Calu3 (cell line): ENCODE data around the gene A4GALT. TPM values are rescaled to one million over a fixed set of nuclear protein-coding genes. Genes with fewer than 3 reads are reported as not detected.
A peak's percentile ranks its signal among the peaks of the same experiment; 100 is the strongest.

Experiments
- BruUV-seq: library from RNA; stranded (reverse); fragments of 400-500 nt; replicated peaks from 2 replicates; lab custom pipeline; 2021; lab: Mats Ljungman, UMichigan
- CTCF ChIA-PET: fragments of 300-600 bp; sonication (Branson Sonifier 250); formaldehyde crosslinking; loops from one replicate; lab custom pipeline; 2022; ENCODE audit warnings: antibody characterized with exemption; lab: Charles Lee
- DNase-seq: peaks from one replicate; pipeline ENCODE4 v3.0.0; 2022
- H3K27ac Mint-ChIP-seq: one replicate; pipeline ENCODE4 v1.8.0; 2022; ENCODE audit warnings: mixed read lengths; ENCODE audit not compliant: unreplicated experiment
- H3K27me3 Mint-ChIP-seq: one replicate; pipeline ENCODE4 v1.8.0; 2022; ENCODE audit warnings: mixed read lengths; ENCODE audit not compliant: unreplicated experiment
- H3K36me3 Mint-ChIP-seq: one replicate; pipeline ENCODE4 v1.8.0; 2022; ENCODE audit warnings: mild to moderate bottlenecking, moderate library complexity, mixed read lengths; ENCODE audit not compliant: insufficient read depth, unreplicated experiment
- H3K4me1 Mint-ChIP-seq: one replicate; pipeline ENCODE4 v1.8.0; 2022; ENCODE audit warnings: mild to moderate bottlenecking, low read depth, mixed read lengths; ENCODE audit not compliant: unreplicated experiment
- H3K4me3 Mint-ChIP-seq: one replicate; pipeline ENCODE4 v1.8.0; 2022; ENCODE audit warnings: mild to moderate bottlenecking, low read depth, moderate library complexity, mixed read lengths; ENCODE audit not compliant: unreplicated experiment
- H3K9me3 Mint-ChIP-seq: one replicate; pipeline ENCODE4 v1.8.0; 2022; ENCODE audit warnings: low read depth, mixed read lengths; ENCODE audit not compliant: unreplicated experiment
- intact Hi-C: fragments of 100-400 bp; cut with micrococcal nuclease; formaldehyde crosslinking; loops from one replicate; pipeline ENCODE4 v1.10.0; 2022; ENCODE audit not compliant: unreplicated experiment
- total RNA-seq: library from RNA; stranded (reverse); gene quantifications from 2 replicates; pipeline ENCODE4 v1.2.3, GENCODE V29; 2022
- TF ChIP-seq, protein P1 (sequence below): fragments of 200-600 bp; IDR thresholded peaks from one replicate; pipeline ENCODE4 v1.8.0; 2022; ENCODE audit warnings: antibody characterized with exemption; ENCODE audit not compliant: unreplicated experiment

Gene A4GALT
- total RNA-seq, 1 experiment from 2014 or later: 10.5 TPM

- Mint-ChIP-seq H3K4me3 (peak overlapping the region; percentile 70), H3K9me3 (no peaks in the 10 kb centered on the region), H3K4me1 (peaks cover 43% of the 10 kb centered on the region), H3K36me3 (peaks cover 26% of the 10 kb centered on the region), H3K27me3 (peaks cover 17% of the 10 kb centered on the region), H3K27ac (peak overlapping the region; percentile 37)
- CTCF ChIA-PET: interaction anchor here (0.5 kb wide), 1 partner anchor 10 kb away, joined by 3 read pairs; no protein-coding TSS in a partner anchor
- no TSS peak for BruUV-seq
- intact Hi-C loops: no loop called here
- TF ChIP-seq, protein P1, sequence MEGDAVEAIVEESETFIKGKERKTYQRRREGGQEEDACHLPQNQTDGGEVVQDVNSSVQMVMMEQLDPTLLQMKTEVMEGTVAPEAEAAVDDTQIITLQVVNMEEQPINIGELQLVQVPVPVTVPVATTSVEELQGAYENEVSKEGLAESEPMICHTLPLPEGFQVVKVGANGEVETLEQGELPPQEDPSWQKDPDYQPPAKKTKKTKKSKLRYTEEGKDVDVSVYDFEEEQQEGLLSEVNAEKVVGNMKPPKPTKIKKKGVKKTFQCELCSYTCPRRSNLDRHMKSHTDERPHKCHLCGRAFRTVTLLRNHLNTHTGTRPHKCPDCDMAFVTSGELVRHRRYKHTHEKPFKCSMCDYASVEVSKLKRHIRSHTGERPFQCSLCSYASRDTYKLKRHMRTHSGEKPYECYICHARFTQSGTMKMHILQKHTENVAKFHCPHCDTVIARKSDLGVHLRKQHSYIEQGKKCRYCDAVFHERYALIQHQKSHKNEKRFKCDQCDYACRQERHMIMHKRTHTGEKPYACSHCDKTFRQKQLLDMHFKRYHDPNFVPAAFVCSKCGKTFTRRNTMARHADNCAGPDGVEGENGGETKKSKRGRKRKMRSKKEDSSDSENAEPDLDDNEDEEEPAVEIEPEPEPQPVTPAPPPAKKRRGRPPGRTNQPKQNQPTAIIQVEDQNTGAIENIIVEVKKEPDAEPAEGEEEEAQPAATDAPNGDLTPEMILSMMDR: no peak
- DNase-seq: no peak
Observed at GRCh38 chr22:42721045-42721434, 370 bp upstream of the A4GALT start.

- CTCF ChIA-PET: interaction anchor here (1.6 kb wide), 1 partner anchor 22 kb away, joined by 4 read pairs; no protein-coding TSS in a partner anchor
- Mint-ChIP-seq H3K4me1 (peaks cover 40% of the 10 kb centered on the region), H3K9me3 (no peaks in the 10 kb centered on the region), H3K4me3 (peak overlapping the region; percentile 70), H3K27ac (no peak overlapping the region), H3K36me3 (peaks cover 26% of the 10 kb centered on the region), H3K27me3 (peaks cover 17% of the 10 kb centered on the region)
- TF ChIP-seq, protein P1: no peak
- no peak for DNase-seq
- no TSS peak for BruUV-seq
- intact Hi-C loops: no loop called here
Observed at GRCh38 chr22:42719656-42720262, 911 bp downstream of the A4GALT start.

DNA sequence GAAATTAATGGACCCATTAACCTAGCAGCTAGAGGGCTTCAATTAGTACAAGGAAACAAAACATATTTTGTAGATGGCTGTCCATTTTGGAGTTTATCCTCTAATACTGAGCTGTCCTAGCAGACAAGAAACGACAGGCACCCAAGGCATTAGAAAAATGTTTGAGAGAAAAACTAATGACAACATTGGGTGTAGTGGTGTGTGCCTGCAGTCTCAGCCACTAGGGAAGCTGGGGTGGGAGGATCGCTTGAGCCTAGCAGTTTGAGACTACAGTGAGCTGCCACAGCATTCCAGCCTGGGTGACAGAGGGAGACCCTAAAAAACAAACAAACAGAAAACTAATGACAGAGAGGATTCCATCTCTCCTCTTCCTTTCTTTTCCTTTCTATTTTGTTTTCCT, 1.5 kb downstream of the A4GALT start:
- CTCF ChIA-PET: interaction anchor here (1.6 kb wide), 1 partner anchor 21 kb away, joined by 4 read pairs; no protein-coding TSS in a partner anchor
- TF ChIP-seq, protein P1: no peak
- H3K27ac Mint-ChIP-seq: no peak overlapping the region
- intact Hi-C loops: no loop called here
- H3K9me3 Mint-ChIP-seq: no peaks in the 10 kb centered on the region
- H3K36me3 Mint-ChIP-seq: peaks cover 26% of the 10 kb centered on the region
- TSS peak; percentile 54 for BruUV-seq
- H3K4me1 Mint-ChIP-seq: peaks cover 40% of the 10 kb centered on the region
- H3K4me3 Mint-ChIP-seq: peak overlapping the region; percentile 70
- H3K27me3 Mint-ChIP-seq: peaks cover 17% of the 10 kb centered on the region
- DNase-seq: no peak

DNA sequence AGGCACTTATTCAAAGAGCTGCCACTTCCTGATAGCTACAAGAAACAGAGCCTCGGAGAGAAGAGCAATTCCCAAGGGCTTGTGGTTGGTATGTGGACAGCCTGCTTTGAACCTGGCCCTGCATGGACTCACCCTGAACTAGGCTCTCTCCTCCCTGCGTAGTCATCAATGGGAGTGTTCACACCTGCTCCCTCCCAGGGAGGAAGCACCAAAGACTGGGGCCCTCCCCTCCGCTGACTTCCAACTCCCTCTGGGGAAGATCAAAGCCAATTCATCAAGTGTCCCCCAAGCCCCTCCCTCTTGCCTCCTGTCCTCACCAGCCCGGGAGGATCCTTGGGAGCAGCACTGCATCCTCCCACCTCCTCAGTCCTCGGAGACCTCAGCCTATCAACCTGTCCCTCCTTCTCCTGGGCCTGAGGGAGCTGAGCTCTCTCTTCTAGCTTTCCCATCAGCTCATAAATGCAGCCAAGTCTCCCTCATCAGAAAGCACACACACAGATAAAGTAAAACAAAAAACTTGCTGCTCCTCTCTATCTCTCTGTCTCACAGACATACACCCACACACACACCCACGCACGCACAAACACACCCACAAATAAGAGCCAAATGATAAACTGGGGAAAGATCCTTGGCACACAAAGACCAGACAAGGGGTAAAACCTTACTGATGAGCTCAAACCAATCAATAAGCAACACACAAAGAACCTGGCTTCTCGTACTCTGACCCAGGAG, 3.3 kb downstream of the A4GALT start:
- CTCF ChIA-PET: interaction anchor here (0.6 kb wide), 1 partner anchor 58 kb away, joined by 3 read pairs; no protein-coding TSS in a partner anchor
- intact Hi-C loops: no loop called here
- Mint-ChIP-seq H3K9me3 (no peaks in the 10 kb centered on the region), H3K27me3 (peaks cover 17% of the 10 kb centered on the region), H3K27ac (no peak overlapping the region), H3K36me3 (peaks cover 29% of the 10 kb centered on the region), H3K4me3 (no peak overlapping the region), H3K4me1 (peaks cover 33% of the 10 kb centered on the region)
- BruUV-seq: no TSS peak
- DNase-seq: no peak
- TF ChIP-seq, protein P1: no peak
